Ecto neural progenitor cell (in vitro differentiated cells): ENCODE data around the gene STAC.

Source experiments
- DNase-seq: peaks from one replicate; pipeline ENCODE4 v3.0.0-alpha.2; 2018; ENCODE audit warnings: low spot score

Gene STAC, protein sequence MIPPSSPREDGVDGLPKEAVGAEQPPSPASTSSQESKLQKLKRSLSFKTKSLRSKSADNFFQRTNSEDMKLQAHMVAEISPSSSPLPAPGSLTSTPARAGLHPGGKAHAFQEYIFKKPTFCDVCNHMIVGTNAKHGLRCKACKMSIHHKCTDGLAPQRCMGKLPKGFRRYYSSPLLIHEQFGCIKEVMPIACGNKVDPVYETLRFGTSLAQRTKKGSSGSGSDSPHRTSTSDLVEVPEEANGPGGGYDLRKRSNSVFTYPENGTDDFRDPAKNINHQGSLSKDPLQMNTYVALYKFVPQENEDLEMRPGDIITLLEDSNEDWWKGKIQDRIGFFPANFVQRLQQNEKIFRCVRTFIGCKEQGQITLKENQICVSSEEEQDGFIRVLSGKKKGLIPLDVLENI

DNA sequence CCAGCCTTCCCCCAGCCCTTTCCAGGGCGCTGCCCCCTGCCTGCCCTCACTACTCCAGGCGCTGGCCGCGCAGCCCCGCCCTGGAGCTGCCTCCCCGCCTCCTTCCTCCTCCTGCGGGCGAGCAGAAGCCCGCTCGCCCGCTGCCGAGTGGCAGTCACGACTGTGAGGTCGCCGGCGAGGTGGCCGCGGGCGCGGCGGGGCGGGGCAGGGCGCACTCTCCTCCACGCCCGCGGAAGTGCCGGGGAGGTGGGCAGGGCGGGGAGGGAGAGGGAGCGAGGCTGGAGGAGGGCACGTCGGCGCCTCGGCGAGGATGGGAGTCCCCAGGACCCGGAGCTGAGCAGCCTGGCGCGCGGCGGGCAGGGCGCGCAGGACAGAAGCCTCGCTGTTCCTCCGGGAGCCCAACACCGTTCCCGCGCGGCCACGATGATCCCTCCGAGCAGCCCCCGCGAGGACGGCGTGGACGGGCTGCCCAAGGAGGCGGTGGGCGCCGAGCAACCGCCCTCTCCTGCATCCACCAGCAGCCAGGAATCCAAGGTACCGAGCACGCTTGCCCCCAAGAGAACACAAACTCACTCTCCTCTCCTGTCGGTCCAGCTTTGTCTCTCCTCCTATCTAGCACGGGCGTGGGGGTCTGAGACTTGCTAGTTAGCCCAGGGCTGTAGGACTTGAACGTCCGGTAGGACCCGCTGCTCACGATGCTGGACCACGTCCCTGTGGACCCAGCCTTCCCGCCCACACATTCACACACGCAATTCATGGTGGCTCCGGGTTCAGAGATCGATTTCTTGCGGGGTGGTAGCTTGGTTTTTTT is at the start of gene STAC:
Gene STAC (plus strand): TSS at position 284 of the 811 bp plus-strand sequence. CDS start 140 bp downstream, at position 424.
- peak; percentile 79 for DNase-seq

DNA sequence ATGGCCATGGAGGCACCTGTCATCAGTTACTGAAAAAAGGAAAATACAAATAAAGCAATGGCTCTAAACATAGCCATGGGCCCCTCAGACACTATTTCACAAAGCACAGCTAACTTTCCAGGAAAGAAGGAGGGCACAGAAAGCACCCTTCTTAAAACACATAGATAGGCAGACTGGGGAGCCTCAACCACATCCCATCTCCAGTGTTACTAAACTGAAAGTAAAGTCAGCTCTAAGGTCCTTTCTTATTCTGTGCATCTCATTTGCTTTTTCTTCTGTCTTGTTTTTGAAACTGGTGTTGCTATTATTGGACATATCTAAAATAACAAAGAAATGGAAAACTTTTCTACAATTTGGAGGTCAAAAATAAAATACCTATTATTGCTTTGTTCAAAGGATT is 48.2 kb upstream of the STAC start:
- DNase-seq: no peak

DNA sequence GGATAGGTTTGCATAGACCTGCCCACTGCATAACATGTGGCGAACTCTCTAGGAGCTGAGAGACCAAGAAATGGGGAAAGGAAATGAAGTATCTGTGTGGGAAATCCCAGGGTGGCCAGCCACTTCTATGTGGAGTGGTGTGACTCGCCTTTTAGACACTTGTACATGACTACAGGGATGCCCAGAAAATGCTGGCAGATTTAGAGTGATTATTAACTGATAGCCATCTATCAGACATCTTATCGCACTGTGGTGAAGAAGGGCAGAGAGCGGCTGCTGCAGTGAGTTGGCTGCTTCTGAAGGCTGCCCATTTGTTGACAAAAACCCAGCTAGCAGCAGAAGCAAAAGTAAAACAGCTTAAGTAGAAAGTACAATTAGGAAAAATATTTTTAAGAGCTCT is 18.1 kb upstream of the STAC start:
- DNase-seq: no peak

DNA sequence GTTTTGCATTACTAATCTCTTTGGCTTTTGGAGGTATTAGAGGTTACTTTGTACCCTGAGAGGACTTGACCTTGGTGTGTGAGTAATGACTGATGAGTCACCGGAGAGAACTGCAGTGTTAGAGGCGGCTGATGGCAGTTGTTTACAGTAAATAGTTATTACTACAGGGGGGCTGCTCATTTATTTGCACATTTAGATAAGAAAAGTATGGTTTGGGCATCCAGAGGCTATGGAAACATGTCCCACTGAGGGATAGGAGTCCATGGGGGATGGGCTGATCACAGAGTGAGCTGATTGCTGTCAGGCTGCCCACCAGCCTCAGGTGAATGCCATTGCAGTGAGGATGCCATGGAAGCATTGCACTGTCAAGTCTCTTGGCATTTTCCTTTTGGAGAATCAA is 17.3 kb upstream of the STAC start:
- no peak for DNase-seq

DNA sequence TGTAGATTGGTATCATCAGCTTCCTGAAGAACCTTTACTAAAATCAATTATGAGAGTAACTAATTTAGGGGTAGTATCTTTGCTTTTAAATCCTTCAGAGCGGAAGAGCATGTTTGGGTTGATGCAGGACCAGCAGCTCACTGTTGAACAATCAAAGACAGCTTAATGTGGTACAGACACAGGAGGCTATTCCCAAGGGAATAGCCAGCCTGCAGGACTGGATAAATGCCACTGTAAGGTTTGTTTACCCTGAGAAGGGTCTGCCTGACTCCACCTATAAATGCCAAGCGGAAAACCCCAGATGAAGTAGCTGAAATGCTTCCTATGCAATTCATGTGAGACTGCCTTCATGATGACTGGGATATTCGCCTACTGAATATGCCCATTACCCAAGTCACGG is 16.0 kb upstream of the STAC start:
- DNase-seq: no peak

DNA sequence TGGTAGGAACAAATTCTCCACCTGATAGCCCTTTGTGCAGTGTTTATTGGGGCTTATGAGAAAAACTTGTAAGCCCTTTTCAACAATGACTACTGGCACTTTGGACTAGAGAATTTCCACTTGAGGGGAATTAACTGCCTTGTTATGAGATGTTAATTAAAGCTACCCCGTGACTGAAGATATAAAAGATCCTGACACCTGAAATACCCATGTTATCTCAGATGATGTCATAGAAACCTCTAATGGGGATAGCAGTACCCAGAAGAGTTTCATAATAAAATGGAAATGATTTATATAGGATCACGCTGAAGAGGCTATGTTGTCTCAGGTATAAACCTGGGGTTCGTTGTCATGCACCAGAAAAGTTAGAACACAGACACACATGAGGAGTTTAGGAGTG is 14.5 kb upstream of the STAC start:
- DNase-seq: no peak

DNA sequence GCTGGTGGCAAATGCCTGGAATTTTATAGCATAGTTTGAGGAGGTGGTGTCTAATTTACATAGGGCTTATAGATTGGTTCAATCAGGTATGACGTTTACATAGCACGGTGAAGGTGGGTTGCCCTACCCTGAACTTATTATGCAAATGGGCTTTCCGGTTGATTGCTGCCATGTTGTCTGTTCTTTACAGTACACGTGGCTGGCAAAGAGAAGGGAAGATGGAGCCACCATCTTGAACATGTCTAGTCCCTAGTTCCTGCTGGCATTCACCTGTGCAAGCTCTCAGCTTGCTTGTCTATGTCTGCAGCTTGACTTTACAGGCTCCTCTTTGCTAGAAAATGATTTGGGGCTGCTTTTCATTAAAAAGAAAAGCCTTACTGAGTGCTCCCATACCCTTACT is 14.0 kb upstream of the STAC start:
- DNase-seq: no peak

DNA sequence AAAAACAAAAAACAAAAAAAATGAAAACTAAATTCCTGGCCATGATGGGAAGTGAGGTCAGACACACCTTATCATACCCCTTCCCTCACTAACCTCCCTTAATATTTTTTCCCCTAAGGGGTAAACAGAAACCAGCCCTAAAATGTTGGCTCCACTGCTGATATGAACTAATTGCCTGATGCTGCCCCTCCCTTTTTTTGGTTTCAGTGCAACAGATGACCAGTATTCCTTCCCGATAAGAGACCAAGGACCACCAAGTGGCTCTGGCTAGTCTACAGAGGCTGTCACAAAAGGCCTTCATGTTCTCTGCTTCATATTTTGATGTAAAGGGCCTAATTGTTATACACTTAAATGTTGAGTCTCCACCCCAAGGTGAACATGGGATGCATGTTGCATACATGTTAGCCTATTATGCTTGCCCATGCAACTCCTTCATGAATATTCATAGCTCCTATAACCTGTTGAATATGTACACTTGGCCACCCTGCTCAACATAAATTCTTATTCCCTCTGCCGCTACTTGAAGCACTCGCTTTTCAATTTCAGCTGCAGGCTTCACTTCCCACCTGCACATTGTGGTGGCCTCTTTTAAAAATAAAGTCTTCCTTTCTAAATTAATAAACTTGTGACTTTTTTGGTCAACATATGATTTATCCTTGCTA is 12.3 kb upstream of the STAC start:
- DNase-seq: no peak

DNA sequence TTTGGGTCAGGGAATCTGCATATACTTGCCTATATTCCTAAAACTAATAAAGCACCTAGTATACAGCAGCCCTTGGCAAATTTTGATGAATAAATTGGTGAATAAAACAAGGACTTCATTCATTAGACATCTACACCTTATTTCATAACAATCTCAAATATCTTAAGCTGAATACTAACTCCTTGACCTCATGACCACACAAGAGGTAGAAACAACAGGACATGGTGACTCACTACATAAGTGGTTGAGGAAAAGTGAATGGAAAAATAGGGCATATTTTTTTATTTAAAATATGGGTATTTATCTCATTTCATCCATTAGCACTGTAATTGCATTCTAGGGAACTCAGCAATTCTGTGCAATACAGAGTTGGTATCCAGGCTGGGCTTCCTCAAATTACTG is 7.8 kb upstream of the STAC start:
- no peak for DNase-seq

DNA sequence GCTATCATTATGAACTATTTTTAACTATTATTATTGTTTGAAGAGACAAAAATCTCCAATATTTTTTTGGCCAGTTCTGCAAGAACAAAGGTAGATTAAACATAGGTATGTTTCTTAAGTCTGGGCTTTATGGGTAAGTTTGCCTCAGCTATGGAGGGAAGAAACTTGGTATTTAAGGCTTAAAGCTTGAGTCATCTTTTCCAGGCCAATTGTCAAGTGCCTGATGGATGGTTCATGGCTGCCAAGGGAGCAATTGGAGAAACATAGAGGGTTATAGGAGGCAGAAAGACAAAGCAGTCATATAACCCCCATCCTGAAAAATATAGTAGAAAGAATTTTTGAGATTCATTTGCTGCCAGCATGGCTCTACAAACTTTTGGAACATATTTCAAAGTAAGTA is 7.2 kb upstream of the STAC start:
- no peak for DNase-seq

DNA sequence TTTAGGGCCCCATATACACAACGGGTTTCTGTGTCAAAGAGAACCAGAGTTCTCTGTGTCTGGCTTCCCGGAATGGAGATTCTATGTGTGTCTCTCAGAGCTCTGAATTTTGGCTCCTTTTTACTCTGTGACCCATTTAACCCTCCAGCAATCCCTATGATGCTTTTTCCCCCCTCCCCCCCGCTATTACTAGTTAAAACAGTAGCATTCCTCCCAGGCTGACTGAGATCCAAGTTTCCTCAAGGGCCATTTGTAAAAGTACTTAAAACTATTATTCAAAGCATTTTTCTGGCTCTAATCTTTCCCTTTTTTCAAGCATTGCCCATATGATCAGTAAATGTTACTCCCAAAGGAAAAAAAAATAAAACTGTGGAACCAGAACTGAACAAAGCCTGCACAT is 6.6 kb upstream of the STAC start:
- no peak for DNase-seq

DNA sequence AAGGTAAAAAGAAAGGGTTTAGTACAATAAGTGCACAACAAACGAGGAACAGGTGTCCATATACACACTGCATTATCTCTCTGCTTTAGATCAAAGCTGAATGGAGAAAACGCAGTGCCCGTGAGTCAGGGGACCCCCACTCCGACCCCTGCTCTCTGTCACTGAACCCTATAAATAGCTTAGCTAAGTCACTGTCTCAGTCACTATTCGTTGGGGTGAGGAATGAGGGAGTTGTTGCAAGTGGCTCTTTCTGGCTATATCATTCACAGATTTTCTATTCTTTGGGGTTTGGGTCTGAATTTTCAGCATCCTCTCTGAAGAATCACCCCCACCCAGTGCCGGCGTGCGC is 458 bp upstream of the STAC start:
- no peak for DNase-seq

DNA sequence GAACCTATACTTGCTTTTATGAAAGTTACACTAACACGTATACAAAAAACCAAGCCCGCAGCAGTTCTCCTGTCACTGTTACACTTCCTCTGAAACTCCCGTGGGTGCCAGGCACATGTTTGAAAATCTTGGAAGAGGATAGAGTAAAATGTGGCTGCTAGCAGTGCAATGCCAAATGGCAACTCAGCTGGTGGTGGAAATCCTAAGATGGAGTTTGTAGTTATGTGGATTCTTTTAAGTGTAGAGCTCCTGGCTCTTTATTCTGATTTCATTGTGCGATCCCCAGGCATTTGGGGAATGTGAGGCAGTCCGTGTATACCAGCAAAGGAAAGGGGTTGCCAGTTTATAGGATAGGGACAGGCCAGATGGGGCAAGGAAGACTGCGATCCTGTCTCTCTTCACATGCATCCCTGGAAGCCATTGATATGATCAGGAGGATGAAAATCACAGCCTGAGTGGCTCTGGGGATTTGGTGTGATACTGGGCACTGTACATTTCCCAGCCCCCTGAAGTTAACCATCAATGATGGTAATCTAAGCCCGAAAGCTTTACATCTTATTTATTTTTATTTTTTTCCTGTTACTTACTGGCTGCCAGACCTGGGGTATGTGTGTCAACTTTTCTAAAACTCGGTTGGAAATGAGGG is 1.1 kb downstream of the STAC start:
- no peak for DNase-seq

DNA sequence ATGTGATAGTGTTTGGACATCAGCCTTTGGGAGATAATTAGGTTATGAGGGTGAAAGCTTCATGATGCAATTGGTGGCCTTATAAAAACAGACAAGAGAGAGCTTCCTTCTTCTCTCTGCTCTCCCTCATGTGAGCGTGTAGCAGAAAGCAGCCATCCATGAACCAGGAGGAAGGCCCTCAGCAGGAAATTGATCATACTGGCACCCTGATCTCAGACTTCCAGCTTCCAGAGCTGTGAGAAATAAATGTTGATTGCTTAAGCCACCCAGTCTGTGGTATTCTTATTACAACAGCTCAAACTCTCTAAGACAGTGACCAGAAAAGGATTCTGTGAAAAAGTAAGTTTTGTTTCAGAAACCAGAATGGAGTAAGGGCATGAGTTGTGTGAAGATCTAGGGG is 13.3 kb downstream of the STAC start:
- DNase-seq: no peak

DNA sequence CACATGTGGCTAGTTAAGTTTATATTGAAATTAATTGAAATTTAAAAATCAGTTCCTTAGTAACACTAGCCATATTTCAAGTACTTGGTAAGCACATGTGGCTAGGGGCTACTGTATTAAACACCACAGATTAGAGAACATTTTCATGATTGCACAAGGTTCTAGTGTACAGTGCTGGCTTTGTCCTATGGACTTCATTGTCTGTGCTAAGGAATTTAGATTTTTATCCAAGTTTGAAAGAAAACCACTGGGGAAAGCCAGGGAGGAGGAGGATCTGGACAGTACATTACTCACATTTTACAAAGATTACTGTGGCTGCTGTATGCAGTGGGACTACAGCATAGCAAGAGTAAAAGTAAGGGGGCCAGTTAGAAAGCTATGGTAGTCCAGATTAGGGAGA is 13.9 kb downstream of the STAC start:
- no peak for DNase-seq

DNA sequence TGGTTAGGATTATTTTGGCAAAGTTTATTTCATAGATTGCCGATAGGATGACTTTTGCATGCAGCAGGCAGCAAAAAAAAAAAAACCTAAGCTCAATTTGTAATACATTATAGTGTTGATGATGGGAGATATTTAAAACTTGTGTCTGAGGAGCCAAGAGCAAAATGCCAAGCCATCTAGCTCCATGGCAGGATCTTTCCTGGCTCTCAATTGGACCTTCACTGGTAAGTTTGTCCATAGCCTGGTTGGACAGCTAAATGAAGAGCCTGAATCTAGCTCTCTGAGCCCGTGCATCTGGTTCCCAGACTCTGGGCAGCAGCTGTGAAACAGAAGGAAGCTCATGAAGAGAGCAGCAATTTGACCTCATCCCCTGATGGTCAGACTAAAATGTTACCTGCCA is 17.5 kb downstream of the STAC start:
- no peak for DNase-seq

DNA sequence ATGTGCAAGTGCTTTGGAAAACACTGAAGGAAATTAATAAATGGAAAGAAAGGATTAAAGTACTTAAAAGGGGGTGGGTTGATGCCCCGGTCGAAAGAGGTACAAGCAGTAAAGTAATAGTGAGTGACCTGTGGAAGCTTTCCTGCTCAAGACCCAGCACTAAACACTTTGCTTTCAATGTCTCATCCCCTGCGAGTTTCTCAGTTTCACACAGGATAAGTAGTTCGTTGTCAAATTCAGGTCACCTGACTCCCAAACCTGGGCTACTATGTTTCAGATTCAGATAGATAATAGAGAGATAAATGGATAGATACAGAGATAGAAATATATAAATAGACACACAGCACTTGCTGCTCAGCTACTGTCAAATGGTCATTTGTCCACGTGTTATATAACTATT is 19.6 kb downstream of the STAC start:
- no peak for DNase-seq

DNA sequence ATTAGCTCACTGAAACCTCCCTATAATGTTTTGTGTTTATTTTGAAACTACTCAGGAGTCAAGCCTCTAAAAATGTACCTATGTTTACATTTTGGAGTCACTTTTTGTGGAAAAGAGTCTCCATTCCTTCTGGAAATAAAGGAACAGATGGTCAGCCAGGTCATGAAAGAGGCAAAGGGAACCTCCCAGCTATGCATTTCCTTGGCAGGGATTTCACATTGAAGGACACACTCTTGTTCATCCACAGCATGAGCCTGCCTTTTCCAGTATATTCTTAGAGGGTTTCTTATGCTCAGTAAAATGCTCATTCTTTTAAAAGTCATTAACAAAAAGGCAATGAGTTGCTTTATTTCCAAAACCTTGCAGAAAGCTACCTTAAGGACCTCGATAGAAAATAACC is 20.8 kb downstream of the STAC start:
- no peak for DNase-seq

DNA sequence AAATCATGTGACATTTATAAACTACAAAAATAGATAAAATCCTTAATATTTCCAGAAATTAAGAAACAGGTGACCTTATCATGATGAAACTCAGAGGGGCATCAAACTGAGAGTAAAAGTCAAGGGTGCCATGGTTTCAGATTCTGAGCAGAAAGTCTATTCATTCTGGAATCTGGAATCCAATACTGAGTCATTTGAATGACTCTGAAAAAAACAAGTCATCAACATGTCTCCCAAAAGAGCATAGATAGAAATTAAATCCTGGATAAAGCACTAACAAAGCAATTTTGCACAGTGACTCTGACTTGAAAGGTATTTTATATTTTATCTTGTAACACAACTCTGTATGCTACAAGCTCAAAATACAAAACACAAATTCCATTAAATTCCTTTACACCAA is 23.4 kb downstream of the STAC start:
- DNase-seq: no peak

DNA sequence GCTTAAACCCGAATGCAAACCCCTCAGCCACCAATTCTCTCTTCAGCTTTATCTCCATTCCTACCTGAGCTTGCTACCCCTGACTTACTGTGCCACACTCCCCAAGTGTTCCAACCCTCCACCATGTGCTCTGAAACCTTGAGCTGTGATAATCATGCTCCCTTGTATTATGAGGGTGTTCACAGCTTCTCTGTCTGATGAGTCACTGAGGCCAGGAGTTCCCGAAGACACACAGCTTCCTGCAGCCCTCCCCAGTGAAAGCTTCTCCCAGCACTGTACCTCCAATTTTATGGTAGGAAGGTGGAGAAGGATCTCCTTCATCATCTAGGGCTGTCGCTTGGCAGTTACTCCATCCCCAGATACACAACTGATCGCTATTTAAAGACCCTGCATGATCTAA is 24.9 kb downstream of the STAC start:
- no peak for DNase-seq

DNA sequence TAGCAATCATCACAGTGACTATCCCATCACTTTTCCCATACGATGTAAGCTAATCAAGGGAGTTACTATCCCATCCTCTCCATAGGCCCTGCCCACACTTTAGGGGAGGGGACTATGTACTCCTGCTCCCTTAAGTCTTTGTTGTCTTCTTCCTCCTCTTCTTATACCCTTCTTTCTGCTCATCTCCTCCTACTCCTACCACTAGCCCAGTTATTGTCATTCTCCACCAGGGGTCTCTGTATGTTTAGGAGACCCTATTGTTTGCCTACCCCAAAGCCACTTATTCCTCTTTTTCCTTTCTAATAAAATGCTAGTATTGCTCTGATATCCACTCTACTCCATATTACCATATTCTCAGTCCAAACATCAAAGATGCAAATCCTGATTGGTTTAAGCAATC is 27.8 kb downstream of the STAC start:
- no peak for DNase-seq

DNA sequence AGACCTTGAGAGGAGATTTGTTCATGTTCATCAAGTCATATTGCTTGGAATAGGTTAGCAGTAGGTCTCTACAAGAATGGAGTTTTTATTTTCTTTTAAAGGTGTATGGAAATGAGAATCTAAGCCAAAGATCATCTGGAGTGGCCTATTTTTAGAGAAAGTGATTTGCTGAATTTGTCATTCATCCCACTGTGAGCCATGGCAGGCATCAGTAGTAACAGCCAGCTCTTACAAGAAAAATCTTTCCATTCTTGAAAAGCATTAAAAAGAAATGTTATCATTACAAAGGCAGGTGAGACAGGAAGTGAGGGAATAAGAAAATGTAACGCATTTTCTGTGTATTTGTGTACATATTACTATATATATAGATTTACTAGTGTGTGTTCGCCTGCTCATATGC is 29.6 kb downstream of the STAC start:
- DNase-seq: no peak

DNA sequence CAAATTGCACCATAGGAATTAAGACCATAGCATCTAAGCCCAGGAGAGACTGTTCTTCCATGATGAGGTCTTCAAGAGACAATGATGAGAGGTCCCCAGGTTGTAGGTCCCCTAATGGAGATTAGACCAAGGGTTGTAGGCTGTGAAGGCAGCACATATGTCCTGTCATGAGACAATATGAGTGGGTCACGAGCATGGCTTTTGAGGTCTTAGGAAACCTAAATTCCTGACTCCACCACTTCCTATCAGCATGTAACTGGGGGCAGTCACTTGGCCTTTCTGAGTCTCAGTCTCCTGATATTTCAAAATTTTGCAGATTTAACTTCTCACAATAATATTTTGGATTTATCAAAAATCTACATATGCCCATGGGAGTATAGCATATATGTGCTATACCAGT is 31.3 kb downstream of the STAC start:
- no peak for DNase-seq
